Cardiac muscle cell (in vitro differentiated cells and primary cell): ENCODE data around the gene CD14. TPM values are rescaled to one million over a fixed set of nuclear protein-coding genes. Genes with fewer than 3 reads are reported as not detected.
"Not testable (repeated sequence)": the region's sequence is repeated elsewhere in the genome, so short reads cannot be mapped to it uniquely, and the experiment has no call there.

ENCODE experiments used
- DNase-seq, 2 donors: peaks; one replicate each; pipeline versions ENCODE4 v3.0.0 to v3.0.0-alpha.2; 2010 to 2017; ENCODE audit warnings: low read depth in 1 of 2, low spot score in 1 of 2
- H3K27ac ChIP-seq: fragments of 200-600 bp; sonication (generic); 2 replicates; pipeline ENCODE4 v1.5.1; 2016
- H3K27me3 ChIP-seq: fragments of 200-600 bp; sonication (generic); 2 replicates; pipeline ENCODE4 v1.6.0; 2016; ENCODE audit warnings: control low read depth
- H3K36me3 ChIP-seq: fragments of 200-600 bp; sonication (generic); 2 replicates; pipeline ENCODE4 v1.5.1; 2016; ENCODE audit warnings: control low read depth
- H3K4me1 ChIP-seq: fragments of 200-600 bp; sonication (generic); 2 replicates; pipeline ENCODE4 v1.8.1; 2017; ENCODE audit warnings: low read depth, mild to moderate bottlenecking, mixed run types
- H3K4me3 ChIP-seq: fragments of 200-600 bp; sonication (generic); 2 replicates; pipeline ENCODE4 v1.5.1; 2016; ENCODE audit warnings: mild to moderate bottlenecking
- H3K9me3 ChIP-seq: fragments of 200-600 bp; sonication (generic); 2 replicates; pipeline ENCODE4 v1.5.1; 2017; ENCODE audit warnings: low read depth, mild to moderate bottlenecking, control low read depth
- CTCF ChIP-seq: IDR thresholded peaks from 2 replicates; pipeline ENCODE4 v1.5.1; 2012; ENCODE audit warnings: low read depth, mild to moderate bottlenecking, low read length
- polyA plus RNA-seq: library from polyadenylated mRNA; unstranded; fragments of >200 nt; fragmentation: Nextera tagmentation; extraction: Ambion mirVana; gene quantifications from 2 replicates; pipeline ENCODE4 v1.2.1, GENCODE V29; 2016
- total RNA-seq: library from RNA; depleted of rRNA; stranded (reverse); fragments of >200 nt; gene quantifications from 2 replicates; pipeline ENCODE4 v1.2.3, GENCODE V29; 2016

Gene CD14
- total and polyA plus RNA-seq, 2 experiments from 2014 or later, result 0.10 to 1.4 TPM

- Histone ChIP-seq H3K9me3 (no peaks in the 10 kb centered on the region), H3K36me3 (peaks cover 7% of the 10 kb centered on the region), H3K27me3 (no peaks in the 10 kb centered on the region), H3K4me1 (peaks cover 9% of the 10 kb centered on the region), H3K27ac (peak within 1 kb of the TSS; percentile 79), H3K4me3 (peak within 1 kb of the TSS; percentile 56)
- peak; percentile 59 for TF ChIP-seq CTCF
- peak; percentile 96 to 98 for DNase-seq
Measured at GRCh38 chr5:140639148-140639981, 6.4 kb upstream of the CD14 start, which contains the start of gene TMCO6. Gene TMCO6 (plus strand): TSS chr5:140639451. CDS start chr5:140639528, 77 bp downstream.

- not testable (repeated sequence) for DNase-seq, H3K27ac ChIP-seq
- H3K4me3 ChIP-seq, result peak overlapping the region; percentile 56
Measured at GRCh38 chr5:140638898-140639147, 5.8 kb upstream of the CD14 start.

DNA sequence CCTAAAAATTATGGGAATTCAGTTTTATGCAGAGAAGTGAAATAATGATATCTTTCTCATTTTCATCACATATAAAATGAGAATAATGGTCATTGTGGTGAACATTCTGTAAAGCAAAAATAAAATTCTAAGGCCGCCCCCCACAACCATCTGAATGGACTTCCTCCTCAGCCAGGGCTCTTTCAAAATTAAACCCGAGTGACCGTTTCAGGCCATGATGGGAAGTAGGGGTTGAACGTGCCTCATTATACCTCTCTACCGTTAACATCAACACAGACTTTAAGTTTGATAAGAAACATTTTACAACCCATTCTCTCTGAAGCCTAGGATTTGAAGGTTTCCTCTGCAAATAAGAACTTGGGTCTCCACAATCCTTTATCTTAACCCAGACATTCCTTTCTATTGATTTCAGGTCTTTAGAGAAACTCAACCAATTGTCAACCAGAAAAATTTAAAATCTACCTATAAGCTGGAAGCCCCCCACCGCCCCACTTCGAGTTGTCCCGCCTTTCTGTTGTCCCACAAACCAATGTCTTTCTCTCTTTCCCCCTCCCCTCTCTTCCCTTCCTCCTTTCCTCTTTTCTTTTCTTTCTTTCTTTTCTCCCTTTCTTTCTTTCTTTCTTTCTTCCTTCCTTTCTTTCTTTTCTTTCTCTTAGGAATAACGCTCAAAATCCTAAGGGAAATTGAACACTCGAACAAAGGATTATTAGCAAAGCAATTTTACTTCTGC lies 4.6 kb upstream of the CD14 start:
- Histone ChIP-seq H3K27me3 (no peaks in the 10 kb centered on the region), H3K4me3 (no peak overlapping the region), H3K27ac (no peak overlapping the region), H3K9me3 (no peaks in the 10 kb centered on the region), H3K4me1 (peaks cover 9% of the 10 kb centered on the region), H3K36me3 (no peaks in the 10 kb centered on the region)
- no peak for DNase-seq
- no peak for TF ChIP-seq CTCF

More at GRCh38 chr5:140638898-140639147, 5.8 kb upstream of the CD14 start:
- H3K27me3 ChIP-seq, H3K4me1 ChIP-seq, H3K9me3 ChIP-seq, H3K36me3 ChIP-seq: not testable (repeated sequence)

DNA sequence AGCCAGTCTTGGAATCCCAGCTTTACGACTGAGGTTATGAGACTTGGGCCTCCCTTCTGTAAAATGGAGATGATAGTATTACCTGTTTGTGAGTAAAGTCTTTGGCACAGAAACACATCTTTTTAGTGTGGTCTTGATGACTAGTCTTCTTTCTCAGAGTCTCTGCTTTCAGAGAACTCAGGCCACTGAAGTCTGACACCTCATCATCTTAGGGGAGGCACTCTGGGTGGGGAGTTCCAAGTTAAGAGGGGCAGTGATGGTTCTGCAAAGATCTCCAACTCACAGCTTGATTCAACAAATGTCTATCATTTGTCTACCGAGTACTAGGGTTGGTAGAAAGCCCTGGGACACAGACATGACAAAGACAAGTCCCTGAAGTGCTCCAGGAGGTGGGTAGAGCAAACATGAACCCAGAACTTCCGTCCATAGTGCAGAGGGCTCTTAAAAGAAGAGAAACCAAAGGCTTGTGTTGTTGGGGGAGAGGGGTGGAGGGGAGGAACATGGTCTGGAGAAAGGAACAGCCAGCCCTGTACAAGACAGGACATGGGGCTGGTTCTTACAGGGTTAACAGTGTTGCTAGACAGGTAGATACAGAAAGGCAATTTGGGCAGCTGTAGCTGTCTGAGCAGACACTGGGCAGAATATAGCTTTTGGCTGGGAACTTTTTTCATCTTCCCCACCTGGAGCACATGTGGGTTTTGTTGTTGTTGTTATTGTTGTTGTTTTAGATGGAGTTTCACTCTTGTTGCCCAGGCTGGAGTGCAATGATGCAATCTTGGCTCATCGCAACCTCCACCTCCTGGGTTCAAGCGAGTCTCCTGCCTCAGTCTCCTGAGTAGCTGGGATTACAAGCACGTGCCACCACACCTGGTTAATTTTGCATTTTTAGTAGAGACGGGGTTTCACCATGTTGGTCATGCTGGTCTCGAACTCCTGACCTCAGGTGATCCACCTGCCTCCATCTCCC lies 2.6 kb upstream of the CD14 start:
- Histone ChIP-seq H3K4me1 (peaks cover 9% of the 10 kb centered on the region), H3K9me3 (no peaks in the 10 kb centered on the region)
- TF ChIP-seq CTCF, result no peak

GRCh38 chr5:140634103-140634502 lies 1.1 kb upstream of the CD14 start:
- Histone ChIP-seq H3K27ac (no peak overlapping the region), H3K36me3 (no peaks in the 10 kb centered on the region), H3K27me3 (no peaks in the 10 kb centered on the region), H3K9me3 (no peaks in the 10 kb centered on the region), H3K4me3 (no peak overlapping the region), H3K4me1 (peaks cover 5% of the 10 kb centered on the region)
- no peak for TF ChIP-seq CTCF
- DNase-seq, result no peak

More for the DNA sequence above, 2.6 kb upstream of the CD14 start:
- no peaks in the 10 kb centered on the region for H3K27me3 ChIP-seq
- no peak overlapping the region for H3K27ac ChIP-seq
- DNase-seq, result no peak
- H3K36me3 ChIP-seq, result no peaks in the 10 kb centered on the region
- no peak overlapping the region for H3K4me3 ChIP-seq
